ENCODE results near the gene METRN. TPM values are rescaled to one million over a fixed set of nuclear protein-coding genes. Genes with fewer than 3 reads are reported as not detected.

The METRN gene
- total and polyA plus RNA-seq, 9 donors: 33.3 to 49.6 (median 35.6) TPM

GRCh38 chr16:761625-762513 lies 47.0 kb downstream of the METRN start:
- no peaks in the 10 kb centered on the region for H3K9me3 ChIP-seq (replicated peaks; ENCODE audit: control insufficient read depth, low read depth, low read length)
- WGBS (ENCODE audit: insufficient coverage): 54% methylated on average over 12 of the region's 22 CpGs
- H3K27ac ChIP-seq (ENCODE audit: low read length): no peak overlapping the region
- no peak for DNase-seq
- no peaks in the 10 kb centered on the region for H3K36me3 ChIP-seq (ENCODE audit: control insufficient read depth, insufficient read depth, low read length)
- H3K4me3 ChIP-seq (ENCODE audit: low read length): no peak overlapping the region
- H3K4me1 ChIP-seq (ENCODE audit: control insufficient read depth, insufficient read depth, low read length): no peaks in the 10 kb centered on the region
- H3K27me3 ChIP-seq (ENCODE audit: control insufficient read depth, insufficient read depth, low read length): peaks cover 4% of the 10 kb centered on the region

- Histone ChIP-seq H3K9me3 (replicated peaks; ENCODE audit: control insufficient read depth, low read depth, low read length) (no peaks in the 10 kb centered on the region), H3K27ac (ENCODE audit: low read length) (no peak overlapping the region), H3K4me1 (ENCODE audit: control insufficient read depth, insufficient read depth, low read length) (no peaks in the 10 kb centered on the region), H3K36me3 (ENCODE audit: control insufficient read depth, insufficient read depth, low read length) (no peaks in the 10 kb centered on the region), H3K4me3 (ENCODE audit: low read length) (no peak overlapping the region), H3K27me3 (ENCODE audit: control insufficient read depth, insufficient read depth, low read length) (peaks cover 4% of the 10 kb centered on the region)
- 61% methylated on average over 9 of the region's 17 CpGs for WGBS (ENCODE audit: insufficient coverage)
- DNase-seq: no peak
Measured at GRCh38 chr16:762595-763268, 47.8 kb downstream of the METRN start.

DNA sequence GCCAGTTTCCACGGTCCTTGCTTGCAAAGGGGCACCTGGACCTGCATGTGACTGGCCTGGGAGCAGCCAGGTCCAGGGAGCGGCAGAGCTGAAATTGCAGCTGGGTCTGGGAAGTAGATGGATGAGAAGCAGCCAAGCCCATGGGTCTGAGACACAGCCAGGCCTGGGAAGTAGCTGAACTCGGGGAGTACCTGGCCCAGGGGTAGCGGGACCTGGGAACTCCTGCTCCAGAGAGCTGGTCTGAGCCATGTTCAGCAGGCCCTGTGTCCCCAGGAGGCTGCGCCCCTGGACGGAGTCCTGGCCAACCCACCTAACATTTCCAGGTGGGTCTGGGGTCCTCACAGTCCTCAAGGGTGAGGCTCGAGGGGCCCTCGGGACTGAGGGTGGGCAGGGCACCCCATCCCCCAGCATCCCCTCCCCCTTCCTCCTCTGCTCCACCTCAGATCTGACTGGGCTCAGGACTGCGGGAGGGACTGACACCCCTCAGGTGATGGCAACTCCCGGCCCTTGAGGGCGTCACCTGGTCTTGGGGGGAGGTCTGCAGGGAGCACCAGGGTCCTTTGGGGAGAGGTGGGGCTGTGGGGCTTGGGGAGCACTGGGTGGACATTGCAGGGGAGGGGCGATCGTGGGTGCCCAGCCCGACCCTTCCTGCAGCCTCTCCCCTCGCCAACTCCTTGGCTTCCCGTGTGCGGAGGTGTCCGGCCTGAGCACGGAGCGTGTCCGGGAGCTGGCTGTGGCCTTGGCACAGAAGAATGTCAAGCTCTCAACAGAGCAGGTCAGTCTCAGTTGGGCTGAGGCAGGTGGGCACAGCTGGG lies 48.7 kb downstream of the METRN start:
- DNase-seq: no peak
- Histone ChIP-seq H3K4me1 (ENCODE audit: control insufficient read depth, insufficient read depth, low read length) (no peaks in the 10 kb centered on the region), H3K36me3 (ENCODE audit: control insufficient read depth, insufficient read depth, low read length) (no peaks in the 10 kb centered on the region), H3K27ac (ENCODE audit: low read length) (no peak overlapping the region), H3K9me3 (replicated peaks; ENCODE audit: control insufficient read depth, low read depth, low read length) (no peaks in the 10 kb centered on the region), H3K27me3 (ENCODE audit: control insufficient read depth, insufficient read depth, low read length) (peaks cover 6% of the 10 kb centered on the region), H3K4me3 (ENCODE audit: low read length) (no peak overlapping the region)
- 54% methylated on average over 13 of the region's 21 CpGs for WGBS (ENCODE audit: insufficient coverage)

GRCh38 chr16:764184-764750 lies 49.3 kb downstream of the METRN start:
- no peak for DNase-seq
- Histone ChIP-seq H3K27ac (ENCODE audit: low read length) (no peak overlapping the region), H3K27me3 (ENCODE audit: control insufficient read depth, insufficient read depth, low read length) (peaks cover 9% of the 10 kb centered on the region), H3K4me3 (ENCODE audit: low read length) (no peak overlapping the region), H3K36me3 (ENCODE audit: control insufficient read depth, insufficient read depth, low read length) (no peaks in the 10 kb centered on the region), H3K9me3 (replicated peaks; ENCODE audit: control insufficient read depth, low read depth, low read length) (no peaks in the 10 kb centered on the region), H3K4me1 (ENCODE audit: control insufficient read depth, insufficient read depth, low read length) (peaks cover under 1% of the 10 kb centered on the region)
- 48% methylated on average over 12 of the region's 20 CpGs for WGBS (ENCODE audit: insufficient coverage)

- Histone ChIP-seq H3K4me3 (ENCODE audit: low read length) (no peak overlapping the region), H3K27me3 (ENCODE audit: control insufficient read depth, insufficient read depth, low read length) (peaks cover 9% of the 10 kb centered on the region), H3K36me3 (ENCODE audit: control insufficient read depth, insufficient read depth, low read length) (no peaks in the 10 kb centered on the region), H3K4me1 (ENCODE audit: control insufficient read depth, insufficient read depth, low read length) (peaks cover 5% of the 10 kb centered on the region), H3K27ac (ENCODE audit: low read length) (no peak overlapping the region), H3K9me3 (replicated peaks; ENCODE audit: control insufficient read depth, low read depth, low read length) (no peaks in the 10 kb centered on the region)
- DNase-seq: no peak
- WGBS (ENCODE audit: insufficient coverage): 63% methylated on average over 34 of the region's 38 CpGs
Measured at GRCh38 chr16:764848-765487, 50.0 kb downstream of the METRN start.

DNA sequence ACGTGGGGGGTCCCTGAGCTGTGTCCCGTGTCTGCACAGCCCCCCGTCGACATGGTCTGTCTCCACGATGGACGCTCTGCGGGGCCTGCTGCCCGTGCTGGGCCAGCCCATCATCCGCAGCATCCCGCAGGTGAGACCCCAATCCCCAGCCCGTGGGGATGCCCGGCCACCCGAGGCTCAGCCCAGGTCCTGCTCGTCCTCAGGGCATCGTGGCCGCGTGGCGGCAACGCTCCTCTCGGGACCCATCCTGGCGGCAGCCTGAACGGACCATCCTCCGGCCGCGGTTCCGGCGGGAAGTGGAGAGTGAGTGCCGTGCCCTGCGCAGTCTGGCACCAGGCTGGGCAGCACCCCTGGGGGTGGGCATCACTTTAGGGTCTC lies 50.6 kb downstream of the METRN start:
- H3K27ac ChIP-seq (ENCODE audit: low read length): no peak overlapping the region
- H3K4me3 ChIP-seq (ENCODE audit: low read length): no peak overlapping the region
- 88% methylated on average over 27 of the region's 29 CpGs for WGBS (ENCODE audit: insufficient coverage)
- DNase-seq: no peak
- no peaks in the 10 kb centered on the region for H3K36me3 ChIP-seq (ENCODE audit: control insufficient read depth, insufficient read depth, low read length)
- peaks cover 5% of the 10 kb centered on the region for H3K4me1 ChIP-seq (ENCODE audit: control insufficient read depth, insufficient read depth, low read length)
- H3K27me3 ChIP-seq (ENCODE audit: control insufficient read depth, insufficient read depth, low read length): peaks cover 9% of the 10 kb centered on the region
- no peaks in the 10 kb centered on the region for H3K9me3 ChIP-seq (replicated peaks; ENCODE audit: control insufficient read depth, low read depth, low read length)

GRCh38 chr16:766008-766819 lies 51.3 kb downstream of the METRN start:
- H3K4me3 ChIP-seq (ENCODE audit: low read length): no peak overlapping the region
- no peaks in the 10 kb centered on the region for H3K36me3 ChIP-seq (ENCODE audit: control insufficient read depth, insufficient read depth, low read length)
- peaks cover 7% of the 10 kb centered on the region for H3K27me3 ChIP-seq (ENCODE audit: control insufficient read depth, insufficient read depth, low read length)
- WGBS (ENCODE audit: insufficient coverage): 80% methylated on average over 23 of the region's 29 CpGs
- peaks cover 5% of the 10 kb centered on the region for H3K4me1 ChIP-seq (ENCODE audit: control insufficient read depth, insufficient read depth, low read length)
- no peak overlapping the region for H3K27ac ChIP-seq (ENCODE audit: low read length)
- DNase-seq: no peak
- H3K9me3 ChIP-seq (replicated peaks; ENCODE audit: control insufficient read depth, low read depth, low read length): no peaks in the 10 kb centered on the region

- 47% methylated on average over 28 of the region's 48 CpGs for WGBS (ENCODE audit: insufficient coverage)
- H3K27me3 ChIP-seq (ENCODE audit: control insufficient read depth, insufficient read depth, low read length): peaks cover 7% of the 10 kb centered on the region
Measured at GRCh38 chr16:766820-767640, 52.1 kb downstream of the METRN start.

More at GRCh38 chr16:766820-767640, 52.1 kb downstream of the METRN start:
- Histone ChIP-seq H3K4me3 (ENCODE audit: low read length) (no peak overlapping the region), H3K4me1 (ENCODE audit: control insufficient read depth, insufficient read depth, low read length) (peaks cover 5% of the 10 kb centered on the region), H3K36me3 (ENCODE audit: control insufficient read depth, insufficient read depth, low read length) (no peaks in the 10 kb centered on the region), H3K9me3 (replicated peaks; ENCODE audit: control insufficient read depth, low read depth, low read length) (no peaks in the 10 kb centered on the region), H3K27ac (ENCODE audit: low read length) (no peak overlapping the region)
- DNase-seq: no peak

Data from muscle of leg (tissue), 11 donors.